ENCODE data around the gene KRT86. TPM values are rescaled to one million over a fixed set of nuclear protein-coding genes. Genes with fewer than 3 reads are reported as not detected.

The KRT86 gene
- total and polyA plus RNA-seq, 2 of the 13 experiments (the other 11 are each of a cell fraction or from before 2014, with no cell fraction given), result not detected

GRCh38 chr12:52295663-52296062 lies 21.2 kb downstream of the KRT86 start:
- H3K27me3 ChIP-seq (ENCODE audit: control insufficient read depth in 1 of 2, insufficient read depth in 2 of 2, low read length in 2 of 2), result peaks cover 2 to 10% of the 10 kb centered on the region in 2 experiments; a peak in 1 of 5 replicates
- intact Hi-C loops (cut with micrococcal nuclease; ENCODE audit: unreplicated experiment), result no loop called here
- no peak overlapping the region for H3K9ac ChIP-seq (ENCODE audit: insufficient read depth, low read depth, low read length)
- H4K20me1 ChIP-seq (ENCODE audit: insufficient read depth, low read length), result no peaks in the 10 kb centered on the region
- H3K9me3 ChIP-seq (ENCODE audit: low read length), result no peaks in the 10 kb centered on the region
- H3K4me1 ChIP-seq (ENCODE audit: insufficient read depth, low read length), result no peaks in the 10 kb centered on the region
- ChIA-PET CTCF (ENCODE audit: low intra/inter-chr PET ratio, low total read pairs) (no interaction called here), POLR2A (no interaction called here)
- FAIRE-seq (no peak), DNase-seq (ENCODE audit: low spot score) (no peak), ATAC-seq (no peak)
- WGBS (ENCODE audit: low lambda C conversion rate), result 0% methylated on average over 1 of the region's 1 CpG
- in situ Hi-C loops (cut with HindIII; ENCODE audit: extremely low pct_ligation_motif_present, low pct_unique_long_range_greater_than_20kb), result no loop called here
- H3K27ac ChIP-seq (ENCODE audit: extremely low read length, insufficient read depth, low read length), result no peak overlapping the region
- no peak overlapping the region for H2AFZ ChIP-seq (ENCODE audit: low read length)
- H3K36me3 ChIP-seq (replicated peaks in 1 of 2; ENCODE audit: control insufficient read depth in 1 of 2, insufficient read depth in 2 of 2, low read length in 2 of 2), result no peaks in the 10 kb centered on the region
- no TSS peak for BruUV-seq (replicated peaks)
- no peak overlapping the region for H3K4me3 ChIP-seq (replicated peaks in 1 of 3; ENCODE audit: insufficient read depth in 1 of 3, low read depth in 2 of 3, low read length in 3 of 3)
- no peaks in the 10 kb centered on the region for H3K79me2 ChIP-seq (ENCODE audit: insufficient read depth, low read length)
- no peak for TF ChIP-seq ZNF878 (CRISPR knock-in tag; IDR thresholded peaks at IDR 0.05)
- H3K4me2 ChIP-seq (ENCODE audit: low read depth, low read length), result no peak overlapping the region

- H3K4me1 ChIP-seq (ENCODE audit: insufficient read depth, low read length), result no peaks in the 10 kb centered on the region
- H3K36me3 ChIP-seq (replicated peaks in 1 of 2; ENCODE audit: control insufficient read depth in 1 of 2, insufficient read depth in 2 of 2, low read length in 2 of 2), result no peaks in the 10 kb centered on the region
- POLR2A ChIA-PET, result no interaction called here
- H3K9me3 ChIP-seq (ENCODE audit: low read length), result no peaks in the 10 kb centered on the region
- in situ Hi-C loops (cut with HindIII; ENCODE audit: extremely low pct_ligation_motif_present, low pct_unique_long_range_greater_than_20kb), result no loop called here
- H2AFZ ChIP-seq (ENCODE audit: low read length), result no peak overlapping the region
- H3K4me3 ChIP-seq (replicated peaks in 1 of 3; ENCODE audit: insufficient read depth in 1 of 3, low read depth in 2 of 3, low read length in 3 of 3), result no peak overlapping the region
- intact Hi-C loops (cut with micrococcal nuclease; ENCODE audit: unreplicated experiment), result no loop called here
- FAIRE-seq, result no peak
- H3K27ac ChIP-seq (ENCODE audit: extremely low read length, insufficient read depth, low read length), result no peak overlapping the region
- H3K27me3 ChIP-seq (ENCODE audit: control insufficient read depth in 1 of 2, insufficient read depth in 2 of 2, low read length in 2 of 2), result peaks cover 0 to 9% of the 10 kb centered on the region in 2 experiments; a peak in 1 of 5 replicates
- 17% methylated on average over 5 of the region's 5 CpGs for WGBS (ENCODE audit: low lambda C conversion rate)
- no peak for TF ChIP-seq ZNF264 (CRISPR knock-in tag; IDR thresholded peaks at IDR 0.05)
- TF ChIP-seq SYNCRIP (IDR thresholded peaks at IDR 0.05; ENCODE audit: insufficient read depth, low read depth, low read length), result no peak
- TF ChIP-seq ZNF646 (CRISPR knock-in tag; IDR thresholded peaks at IDR 0.05), result no peak
- H3K4me2 ChIP-seq (ENCODE audit: low read depth, low read length), result no peak overlapping the region
- no peak for DNase-seq (ENCODE audit: low spot score)
- no peaks in the 10 kb centered on the region for H3K79me2 ChIP-seq (ENCODE audit: insufficient read depth, low read length)
- no TSS peak for BruUV-seq (replicated peaks)
- no peak for ATAC-seq
- CTCF ChIA-PET (ENCODE audit: low intra/inter-chr PET ratio, low total read pairs), result no interaction called here
- H4K20me1 ChIP-seq (ENCODE audit: insufficient read depth, low read length), result no peaks in the 10 kb centered on the region
- no peak overlapping the region for H3K9ac ChIP-seq (ENCODE audit: insufficient read depth, low read depth, low read length)
Observed at GRCh38 chr12:52296572-52297215, 22.2 kb downstream of the KRT86 start.

Measured in HepG2 (cell line).